ENCODE data around the gene GPR75.

- TF ChIP-seq CTCF (IDR thresholded peaks at IDR 0.05) (no peak), ZFX (IDR thresholded peaks at IDR 0.05; ENCODE audit: borderline replicate concordance) (no peak)
Observed at GRCh38 chr2:53877112-53877511, 17.3 kb upstream of the GPR75 start.
